Prostate gland (tissue), 2 donors: ENCODE measurements around the gene KRTAP2-4.
"Not testable (repeated sequence)": the region's sequence is repeated elsewhere in the genome, so short reads cannot be mapped to it uniquely, and the experiment has no call there.

Experiments used
- CTCF ChIP-seq, 4 experiments: fragments of 200-600 bp in 2 of 4; fragments of 450-650 bp in 2 of 4; sonication (generic) in 2 of 4; IDR thresholded peaks; 1 replicate in 3 of 4; 2 replicates in 1 of 4; pipeline ENCODE4 v1.5.1; 2016 to 2019; ENCODE audit warnings: antibody characterized with exemption in 4 of 4, mild to moderate bottlenecking in 2 of 4, moderate library complexity in 2 of 4
- POLR2AphosphoS5 ChIP-seq: sonication (generic); formaldehyde crosslinking; IDR thresholded peaks from one replicate; pipeline ENCODE4 v1.6.1; 2017; ENCODE audit warnings: antibody characterized with exemption

GRCh38 chr17:41040783-41041571 lies 24.7 kb downstream of the KRTAP2-4 start, which contains the start of gene KRTAP1-1:
- not testable (repeated sequence) for TF ChIP-seq CTCF (IDR thresholded peaks at IDR 0.05); POLR2AphosphoS5
